Activated B cell treated with CpG ODN at 0.5 μM for 24 hours (primary cell): ENCODE measurements around the gene TNFAIP8. TPM values are rescaled to one million over a fixed set of nuclear protein-coding genes. Genes with fewer than 3 reads are reported as not detected.

Experiments
- ATAC-seq: fragments of 200-7000 bp; cut with Tn5 transposase; one replicate; pipeline ENCODE4 v1.10.0; 2021; ENCODE audit warnings: low read depth, mild to moderate bottlenecking, moderate library complexity
- CTCF ChIA-PET: fragments of 350-600 bp; sonication (Branson Sonifier 250); formaldehyde crosslinking; loops from one replicate; lab custom pipeline; 2021; ENCODE audit warnings: antibody characterized with exemption; lab: Charles Lee
- POLR2A ChIA-PET: fragments of 350-600 bp; sonication (Branson Sonifier 250); formaldehyde crosslinking; loops from one replicate; lab custom pipeline; 2021; ENCODE audit warnings: antibody characterized with exemption; lab: Charles Lee
- DNase-seq: peaks from one replicate; pipeline ENCODE4 v3.0.0; 2022
- H3K27ac Mint-ChIP-seq: one replicate; pipeline ENCODE4 v1.8.0; 2020; ENCODE audit warnings: mixed read lengths
- H3K27me3 Mint-ChIP-seq: one replicate; pipeline ENCODE4 v1.8.0; 2021; ENCODE audit warnings: mixed read lengths
- H3K36me3 Mint-ChIP-seq: one replicate; pipeline ENCODE4 v1.8.0; 2021; ENCODE audit warnings: low read depth, mixed read lengths
- H3K4me1 Mint-ChIP-seq: one replicate; pipeline ENCODE4 v1.8.0; 2021; ENCODE audit warnings: mixed read lengths
- H3K4me3 Mint-ChIP-seq: one replicate; pipeline ENCODE4 v1.8.0; 2020; ENCODE audit warnings: mild to moderate bottlenecking, mixed read lengths
- H3K9me3 Mint-ChIP-seq: one replicate; pipeline ENCODE4 v1.8.0; 2020; ENCODE audit warnings: mixed read lengths
- CTCF ChIP-seq: fragments of 200-600 bp; IDR thresholded peaks from one replicate; pipeline ENCODE4 v1.8.0; 2022; ENCODE audit warnings: antibody characterized with exemption, mild to moderate bottlenecking
- intact Hi-C: fragments of 100-400 bp; cut with micrococcal nuclease; formaldehyde crosslinking; loops from one replicate; pipeline ENCODE4 v1.15.1; 2024
- total RNA-seq: library from RNA; stranded (reverse); gene quantifications from 2 replicates; pipeline ENCODE4 v1.2.3, GENCODE V29; 2022

The TNFAIP8 gene
- total RNA-seq, 1 donor from 2014 or later, result 135 TPM

GRCh38 chr5:119406551-119407110 lies 50.8 kb downstream of the TNFAIP8 start:
- POLR2A ChIA-PET, result interaction anchor here (1.5 kb wide), 1 partner anchor 139 kb away, joined by 6 read pairs; no protein-coding TSS in a partner anchor
- Mint-ChIP-seq H3K4me1 (peaks cover 81% of the 10 kb centered on the region), H3K4me3 (no peak overlapping the region), H3K27me3 (no peaks in the 10 kb centered on the region), H3K27ac (peak overlapping the region; percentile 61), H3K36me3 (no peaks in the 10 kb centered on the region), H3K9me3 (no peaks in the 10 kb centered on the region)
- intact Hi-C loops, result no loop called here
- CTCF ChIA-PET, result interaction anchor here (1.1 to 2.7 kb wide), 2 partner anchors 91 to 418 kb away, joined by 4 to 13 read pairs; partner anchors contain the start of gene DTWD2
- no peak for DNase-seq
- no peak for TF ChIP-seq CTCF
- no peak for ATAC-seq

DNA sequence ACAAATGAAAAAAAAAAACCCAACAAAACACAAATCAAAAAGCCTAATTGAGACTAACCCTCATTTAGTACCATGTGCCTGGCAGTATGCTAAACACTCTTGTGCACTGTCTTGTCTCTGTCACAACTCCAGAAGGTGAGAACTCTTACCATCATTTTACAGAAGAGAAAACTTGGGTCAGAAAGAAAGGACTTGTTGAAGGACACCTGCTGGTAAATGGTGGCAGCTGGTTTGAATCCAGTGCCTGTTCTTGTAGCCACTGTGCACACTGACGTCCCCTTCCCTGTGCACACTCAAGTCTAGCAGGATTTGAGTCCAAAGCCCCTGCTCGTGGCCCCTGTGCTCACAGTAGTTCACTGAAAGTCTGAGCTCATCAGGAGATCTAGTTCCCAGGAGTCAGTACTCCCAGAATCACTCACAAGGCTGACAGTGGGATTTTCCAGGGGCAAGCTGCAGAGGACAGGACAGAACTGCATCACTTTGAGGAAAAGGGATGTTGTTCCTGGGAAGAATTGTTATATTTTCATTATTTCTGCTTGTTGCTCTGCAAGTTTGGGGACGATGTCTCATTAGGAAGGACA lies 53.5 kb downstream of the TNFAIP8 start:
- intact Hi-C loops, result no loop called here
- H3K9me3 Mint-ChIP-seq, result peaks cover 3% of the 10 kb centered on the region
- ATAC-seq (no peak), DNase-seq (no peak)
- peak overlapping the region; percentile 3 for H3K27ac Mint-ChIP-seq
- ChIA-PET POLR2A (interaction anchor here (0.8 to 2.3 kb wide), 4 partner anchors 69 to 421 kb away, joined by 3 to 9 read pairs (median 4); partner anchors contain the start of genes DMXL1 and DTWD2), CTCF (interaction anchor here (0.8 to 6.8 kb wide), 14 partner anchors 10 to 421 kb away, joined by 3 to 101 read pairs (median 6); partner anchors contain the start of genes DTWD2 and TNFAIP8)
- H3K4me1 Mint-ChIP-seq, result peaks cover 82% of the 10 kb centered on the region
- H3K27me3 Mint-ChIP-seq, result no peaks in the 10 kb centered on the region
- H3K4me3 Mint-ChIP-seq, result no peak overlapping the region
- H3K36me3 Mint-ChIP-seq, result peaks cover 3% of the 10 kb centered on the region
- TF ChIP-seq CTCF, result no peak

DNA sequence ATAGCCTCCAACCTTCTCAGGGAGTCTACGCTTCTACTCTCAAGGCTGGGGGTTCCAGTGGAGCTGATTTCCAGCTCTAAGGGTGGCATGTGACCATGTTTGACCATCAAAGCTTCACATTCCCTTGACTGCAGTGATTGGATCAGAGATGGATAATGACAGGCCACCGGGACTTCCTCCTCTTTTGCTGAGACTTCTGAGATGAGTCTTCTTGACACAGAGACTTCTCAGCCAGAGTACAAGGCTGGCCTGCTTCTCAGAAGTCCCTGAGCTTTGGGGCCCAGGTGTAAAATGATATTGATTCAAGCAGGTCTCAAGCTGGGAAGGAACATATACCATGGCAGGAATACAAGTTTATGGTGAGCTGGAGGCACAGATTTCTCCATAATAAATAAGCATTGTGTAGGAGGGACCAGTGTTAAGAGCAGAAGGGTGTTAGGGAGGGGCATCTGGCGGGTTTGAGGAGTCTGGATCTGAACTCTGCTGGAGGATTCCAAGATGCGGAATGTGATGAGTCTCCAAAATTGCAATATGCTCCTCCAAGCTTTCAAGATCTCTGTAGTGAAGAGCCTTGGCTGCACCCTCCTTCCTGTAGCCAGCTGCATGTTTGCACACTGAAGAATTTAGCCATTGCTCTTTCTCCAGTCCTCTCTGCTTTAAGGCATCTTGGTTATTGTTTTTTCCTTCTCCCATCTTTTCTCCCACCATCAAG lies 54.8 kb downstream of the TNFAIP8 start:
- no peak for TF ChIP-seq CTCF
- H3K4me1 Mint-ChIP-seq, result peaks cover 84% of the 10 kb centered on the region
- intact Hi-C loops, result no loop called here
- DNase-seq (no peak), ATAC-seq (no peak)
- H3K36me3 Mint-ChIP-seq, result peaks cover 3% of the 10 kb centered on the region
- peaks cover 6% of the 10 kb centered on the region for H3K9me3 Mint-ChIP-seq
- ChIA-PET CTCF (interaction anchor here (0.8 to 6.8 kb wide), 19 partner anchors 11 to 422 kb away, joined by 3 to 101 read pairs (median 9); partner anchors contain the start of genes DTWD2 and TNFAIP8), POLR2A (interaction anchor here (0.5 to 2.7 kb wide), 12 partner anchors 10 to 423 kb away, joined by 3 to 16 read pairs (median 6); partner anchors contain the start of genes DMXL1 and DTWD2)
- H3K27ac Mint-ChIP-seq, result no peak overlapping the region
- H3K4me3 Mint-ChIP-seq, result no peak overlapping the region
- H3K27me3 Mint-ChIP-seq, result no peaks in the 10 kb centered on the region

DNA sequence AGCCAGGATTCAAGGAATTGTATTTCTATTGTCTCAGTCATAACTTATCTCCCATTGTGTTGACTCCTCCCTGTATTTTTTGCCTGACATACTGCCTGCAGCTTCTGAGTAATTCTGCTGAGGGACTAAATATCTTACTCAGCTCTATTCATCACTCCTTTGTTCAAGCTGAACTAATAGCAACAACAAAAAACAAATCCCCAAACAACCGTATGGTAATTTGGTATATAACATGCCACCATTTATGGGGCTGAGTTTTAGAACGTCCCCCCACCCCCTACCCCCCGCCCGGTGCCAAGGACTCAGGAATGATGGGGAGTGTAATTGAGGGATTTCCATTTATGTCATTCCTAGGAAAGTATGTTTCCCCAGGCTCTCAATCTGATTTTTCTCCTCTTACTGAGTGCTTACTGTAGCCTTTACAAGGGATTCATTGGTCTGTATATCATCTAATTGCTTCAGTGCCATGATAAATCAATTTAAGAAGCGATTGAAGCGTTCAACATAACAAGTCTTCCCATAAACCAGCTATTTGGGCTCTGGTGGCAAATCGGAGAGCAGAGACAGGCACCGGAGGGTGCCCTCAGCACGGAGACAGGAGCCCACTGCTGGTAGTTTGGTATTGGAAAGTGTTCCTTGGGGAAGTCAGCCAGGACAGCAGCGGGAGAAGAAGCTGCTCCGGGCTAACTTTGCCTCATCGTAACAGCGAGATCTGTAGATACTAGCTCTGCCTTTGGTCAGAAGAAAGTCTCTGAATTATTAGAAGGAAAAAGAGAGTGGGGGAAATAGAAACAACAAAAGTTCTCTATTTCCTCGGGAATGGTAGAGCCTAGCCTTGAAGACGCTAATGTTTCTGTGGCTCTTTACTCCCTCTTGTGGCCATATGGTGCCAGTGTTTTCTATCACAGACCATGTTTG lies 55.8 kb downstream of the TNFAIP8 start:
- ChIA-PET POLR2A (interaction anchor here (1.0 to 2.7 kb wide), 13 partner anchors 23 to 424 kb away, joined by 3 to 19 read pairs (median 5); partner anchors contain the start of genes DMXL1 and TNFAIP8), CTCF (interaction anchor here (0.7 to 6.8 kb wide), 47 partner anchors 9 to 431 kb away, joined by 3 to 101 read pairs (median 5); partner anchors contain the start of genes DMXL1, DTWD2 and TNFAIP8)
- ATAC-seq (peak; percentile 74), DNase-seq (no peak)
- Mint-ChIP-seq H3K9me3 (peaks cover 6% of the 10 kb centered on the region), H3K27me3 (no peaks in the 10 kb centered on the region), H3K4me1 (peaks cover 81% of the 10 kb centered on the region), H3K27ac (peak overlapping the region; percentile 89), H3K4me3 (peak overlapping the region; percentile 90), H3K36me3 (peaks cover 5% of the 10 kb centered on the region)
- TF ChIP-seq CTCF, result peak; percentile 98
- intact Hi-C loops, result loop anchor here (1.0 to 2.0 kb wide), 9 partner anchors 45 to 1047 kb away; partner anchors contain the start of genes DTWD2 and TNFAIP8
